Lower leg skin (tissue), 4 donors: Measurements from ENCODE around the gene AKAP6. TPM values are rescaled to one million over a fixed set of nuclear protein-coding genes. Genes with fewer than 3 reads are reported as not detected.

Experiments
- DNase-seq, 2 donors: peaks; one replicate each; pipeline ENCODE4 v3.0.0-alpha.2; 2019; ENCODE audit warnings: low spot score in 2 of 2
- H3K4me3 ChIP-seq: fragments of 200-600 bp; sonication (generic); 2 replicates; pipeline ENCODE4 v1.5.1; 2017; ENCODE audit warnings: mild to moderate bottlenecking, low read depth; ENCODE audit not compliant: poor library complexity, severe bottlenecking
- POLR2A ChIP-seq, 2 donors: fragments of 450-650 bp; IDR thresholded peaks; one replicate each; pipeline ENCODE4 v1.6.1; 2016 to 2017; ENCODE audit warnings: antibody characterized with exemption in 2 of 2, mild to moderate bottlenecking in 1 of 2, moderate library complexity in 1 of 2
- WGBS, 2 donors: methylation state at CpG; one replicate each; pipeline ENCODE4 v1.1.5; 2018; 5-methylcytosine and 5-hydroxymethylcytosine counted together
- intact Hi-C: fragments of 100-400 bp; cut with DNase I; formaldehyde crosslinking; loops from one replicate; pipeline ENCODE4 v1.15.0; 2023; ENCODE audit warnings: low total_unique reads
- total RNA-seq, 4 donors: library from RNA; depleted of rRNA; stranded (reverse); fragments of >200 nt; gene quantifications; one replicate each; pipeline ENCODE4 v1.1.0, GENCODE V29; 2016
- TF ChIP-seq, protein P1 (sequence below), 3 donors: fragments of 450-650 bp; IDR thresholded peaks; one replicate each; pipeline ENCODE4 v1.5.1; 2016; ENCODE audit warnings: antibody characterized with exemption in 3 of 3, mild to moderate bottlenecking in 3 of 3, moderate library complexity in 2 of 3

The AKAP6 gene
- total RNA-seq, 4 donors from 2014 or later = 2.3 to 13.3 (median 3.6) TPM

DNA sequence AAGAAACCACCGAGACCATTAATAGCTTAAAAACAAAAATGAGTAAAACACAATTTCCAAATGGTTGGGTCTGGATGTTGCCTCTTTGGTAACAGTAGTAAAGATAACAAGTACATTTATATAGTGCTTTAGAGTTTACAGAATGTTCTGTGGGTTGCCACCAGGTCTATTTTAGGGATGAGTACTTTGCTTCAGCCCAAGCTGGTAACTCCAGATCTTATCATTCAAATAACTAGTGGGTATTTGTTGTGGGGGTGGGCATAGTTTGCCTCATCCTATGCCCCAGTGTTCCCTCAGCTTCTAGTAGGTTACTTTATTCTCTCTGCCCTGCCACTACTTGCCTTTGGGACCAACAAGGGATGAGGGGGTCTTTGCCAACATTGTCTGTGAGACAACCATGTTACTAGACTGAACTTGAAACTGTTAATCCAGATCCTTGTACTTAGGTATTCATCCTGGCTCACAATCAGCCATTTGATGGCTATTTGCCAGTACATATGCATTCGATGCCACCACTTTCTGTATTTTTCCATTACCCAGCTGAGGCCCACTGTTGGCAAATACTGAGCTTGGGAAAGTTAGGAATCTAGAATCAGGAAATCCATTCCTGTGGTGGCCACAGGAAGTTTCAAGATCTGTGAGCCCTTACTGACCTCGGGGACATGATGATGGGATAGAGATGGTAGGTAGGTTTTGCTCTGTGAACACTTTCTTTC, 17.6 kb upstream of the AKAP6 start:
- intact Hi-C loops = no loop called here
- 33 to 51% methylated on average over 3 of the region's 3 CpGs for WGBS, 2 donors
- H3K4me3 ChIP-seq = no peak overlapping the region
- TF ChIP-seq, protein P1, sequence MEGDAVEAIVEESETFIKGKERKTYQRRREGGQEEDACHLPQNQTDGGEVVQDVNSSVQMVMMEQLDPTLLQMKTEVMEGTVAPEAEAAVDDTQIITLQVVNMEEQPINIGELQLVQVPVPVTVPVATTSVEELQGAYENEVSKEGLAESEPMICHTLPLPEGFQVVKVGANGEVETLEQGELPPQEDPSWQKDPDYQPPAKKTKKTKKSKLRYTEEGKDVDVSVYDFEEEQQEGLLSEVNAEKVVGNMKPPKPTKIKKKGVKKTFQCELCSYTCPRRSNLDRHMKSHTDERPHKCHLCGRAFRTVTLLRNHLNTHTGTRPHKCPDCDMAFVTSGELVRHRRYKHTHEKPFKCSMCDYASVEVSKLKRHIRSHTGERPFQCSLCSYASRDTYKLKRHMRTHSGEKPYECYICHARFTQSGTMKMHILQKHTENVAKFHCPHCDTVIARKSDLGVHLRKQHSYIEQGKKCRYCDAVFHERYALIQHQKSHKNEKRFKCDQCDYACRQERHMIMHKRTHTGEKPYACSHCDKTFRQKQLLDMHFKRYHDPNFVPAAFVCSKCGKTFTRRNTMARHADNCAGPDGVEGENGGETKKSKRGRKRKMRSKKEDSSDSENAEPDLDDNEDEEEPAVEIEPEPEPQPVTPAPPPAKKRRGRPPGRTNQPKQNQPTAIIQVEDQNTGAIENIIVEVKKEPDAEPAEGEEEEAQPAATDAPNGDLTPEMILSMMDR (IDR thresholded peaks at IDR 0.05) = no peak
- no peak for TF ChIP-seq POLR2A (IDR thresholded peaks at IDR 0.05)
- no peak for DNase-seq

DNA sequence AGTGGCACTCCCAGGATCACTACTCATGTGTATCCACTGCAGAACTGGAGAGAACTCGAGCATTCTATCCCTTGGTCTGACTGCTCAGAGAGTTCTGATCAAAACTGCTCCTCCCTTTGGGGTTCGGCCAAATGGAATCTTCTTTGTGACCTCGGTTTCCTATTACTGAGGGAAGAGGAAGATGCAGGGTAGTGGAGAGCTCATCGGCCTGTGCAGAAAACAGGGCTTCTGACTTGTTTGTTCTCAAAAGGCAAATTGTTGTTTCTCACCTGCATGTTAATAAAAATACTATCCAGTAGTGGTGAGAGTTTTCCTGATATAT, 17.1 kb upstream of the AKAP6 start:
- H3K4me3 ChIP-seq = no peak overlapping the region
- DNase-seq = no peak
- intact Hi-C loops = no loop called here
- 33 to 41% methylated on average over 4 of the region's 4 CpGs for WGBS, 2 donors
- TF ChIP-seq POLR2A (IDR thresholded peaks at IDR 0.05) = no peak
- TF ChIP-seq, protein P1 (IDR thresholded peaks at IDR 0.05) = no peak

GRCh38 chr14:32313844-32314376, 15.2 kb upstream of the AKAP6 start:
- TF ChIP-seq POLR2A (IDR thresholded peaks at IDR 0.05) = no peak
- intact Hi-C loops = no loop called here
- DNase-seq = no peak
- 73 to 78% methylated on average over 5 of the region's 5 CpGs for WGBS, 2 donors
- H3K4me3 ChIP-seq = no peak overlapping the region

GRCh38 chr14:32318087-32318795, 10.9 kb upstream of the AKAP6 start:
- WGBS, 2 donors = 90 to 93% methylated on average over 7 of the region's 7 CpGs
- H3K4me3 ChIP-seq = no peak overlapping the region
- DNase-seq = no peak
- no peak for TF ChIP-seq POLR2A (IDR thresholded peaks at IDR 0.05)
- TF ChIP-seq, protein P1 (IDR thresholded peaks at IDR 0.05) = no peak
- intact Hi-C loops = no loop called here

GRCh38 chr14:32319368-32320049, 9.6 kb upstream of the AKAP6 start:
- TF ChIP-seq POLR2A (IDR thresholded peaks at IDR 0.05) = no peak
- TF ChIP-seq, protein P1 (IDR thresholded peaks at IDR 0.05) = no peak
- H3K4me3 ChIP-seq = no peak overlapping the region
- no peak for DNase-seq
- intact Hi-C loops = no loop called here

DNA sequence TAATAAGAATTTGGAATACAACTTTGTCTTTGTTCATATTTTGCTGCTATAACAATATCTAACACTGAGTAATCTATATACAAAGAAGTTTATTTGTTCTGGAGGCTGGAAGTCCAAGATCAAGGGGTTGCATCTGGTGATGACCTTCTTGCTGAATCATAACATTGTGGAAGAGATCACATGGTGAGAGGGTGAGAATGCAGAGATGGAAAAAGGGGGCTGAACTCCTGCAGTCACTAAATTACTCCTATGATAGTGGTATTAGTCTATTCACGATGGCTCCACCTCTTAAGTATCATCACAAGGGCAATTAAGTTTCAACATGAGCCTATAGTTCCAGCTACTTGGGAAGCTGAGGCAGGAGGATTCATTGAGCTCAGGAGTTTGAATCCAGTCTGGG, 4.5 kb upstream of the AKAP6 start:
- 79 to 93% methylated on average over 1 of the region's 1 CpG for WGBS, 2 donors
- intact Hi-C loops = no loop called here
- H3K4me3 ChIP-seq = no peak overlapping the region
- no peak for DNase-seq
- TF ChIP-seq, protein P1 (IDR thresholded peaks at IDR 0.05) = no peak
- no peak for TF ChIP-seq POLR2A (IDR thresholded peaks at IDR 0.05)
